HS-5 (cell line): Measurements from ENCODE around the gene PRSS53.
"Not testable (repeated sequence)": the region's sequence is repeated elsewhere in the genome, so short reads cannot be mapped to it uniquely, and the experiment has no call there.

ENCODE experiments used
- DNase-seq: peaks from one replicate; pipeline ENCODE4 v3.0.0-alpha.2; 2012; ENCODE audit warnings: low read depth

The PRSS53 gene

DNA sequence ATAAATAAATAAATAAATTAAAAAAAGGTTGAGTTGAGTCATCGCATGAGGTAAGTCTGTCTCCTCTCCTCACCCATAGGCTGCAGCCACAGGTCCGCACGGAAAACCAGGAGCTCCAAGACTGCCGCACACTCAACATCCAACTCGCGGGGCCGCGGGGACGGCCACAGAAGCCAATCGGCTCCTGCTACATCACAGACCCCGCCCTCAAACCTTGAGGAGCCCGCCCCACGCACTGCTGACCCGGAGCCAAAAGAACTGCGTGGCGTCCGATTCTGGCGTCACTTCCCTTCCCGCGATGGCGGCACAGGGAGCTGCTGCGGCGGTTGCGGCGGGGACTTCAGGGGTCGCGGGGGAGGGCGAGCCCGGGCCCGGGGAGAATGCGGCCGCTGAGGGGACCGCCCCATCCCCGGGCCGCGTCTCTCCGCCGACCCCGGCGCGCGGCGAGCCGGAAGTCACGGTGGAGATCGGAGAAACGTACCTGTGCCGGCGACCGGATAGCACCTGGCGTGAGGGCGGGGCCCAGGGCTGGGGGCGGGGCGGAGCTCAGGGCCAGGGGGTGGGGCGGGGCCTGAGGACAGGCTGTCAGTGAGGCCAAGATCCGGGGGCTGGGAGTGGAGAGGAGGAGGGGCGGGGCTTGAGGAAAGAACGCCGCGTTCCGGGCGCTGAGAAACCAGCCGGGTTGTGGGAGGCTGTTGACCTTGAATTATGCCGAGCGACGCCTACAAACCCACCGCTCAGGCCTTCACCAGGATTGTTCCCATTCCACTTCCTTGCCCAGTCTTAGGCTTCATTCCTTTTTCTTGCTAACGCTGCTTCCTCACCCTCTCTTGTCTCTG lies 28.9 kb upstream of the PRSS53 start, which contains the start of gene KAT8:
Gene KAT8 (plus strand): TSS at position 281 of the 839 bp plus-strand sequence. CDS start 18 bp downstream, at position 299.
- DNase-seq, result peak; percentile 87

DNA sequence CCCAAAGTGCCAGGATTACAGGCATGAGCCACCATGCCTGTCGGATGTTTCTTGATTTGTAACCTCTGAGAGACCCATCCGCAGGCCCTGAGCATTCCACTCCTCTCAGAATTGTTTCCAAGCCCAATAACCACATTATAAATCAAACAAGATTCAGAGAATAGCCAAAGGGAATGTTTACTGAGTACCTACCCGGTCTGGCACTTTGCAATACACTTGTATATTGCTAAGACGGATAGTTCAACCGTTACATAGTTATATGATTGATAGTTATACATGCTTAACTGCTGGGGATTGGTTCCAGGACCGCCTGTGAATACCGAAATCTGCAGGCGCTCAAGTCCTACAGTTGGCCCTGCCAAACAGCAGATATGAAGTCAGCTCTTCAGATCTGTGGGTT lies 25.7 kb upstream of the PRSS53 start:
- DNase-seq, result no peak

DNA sequence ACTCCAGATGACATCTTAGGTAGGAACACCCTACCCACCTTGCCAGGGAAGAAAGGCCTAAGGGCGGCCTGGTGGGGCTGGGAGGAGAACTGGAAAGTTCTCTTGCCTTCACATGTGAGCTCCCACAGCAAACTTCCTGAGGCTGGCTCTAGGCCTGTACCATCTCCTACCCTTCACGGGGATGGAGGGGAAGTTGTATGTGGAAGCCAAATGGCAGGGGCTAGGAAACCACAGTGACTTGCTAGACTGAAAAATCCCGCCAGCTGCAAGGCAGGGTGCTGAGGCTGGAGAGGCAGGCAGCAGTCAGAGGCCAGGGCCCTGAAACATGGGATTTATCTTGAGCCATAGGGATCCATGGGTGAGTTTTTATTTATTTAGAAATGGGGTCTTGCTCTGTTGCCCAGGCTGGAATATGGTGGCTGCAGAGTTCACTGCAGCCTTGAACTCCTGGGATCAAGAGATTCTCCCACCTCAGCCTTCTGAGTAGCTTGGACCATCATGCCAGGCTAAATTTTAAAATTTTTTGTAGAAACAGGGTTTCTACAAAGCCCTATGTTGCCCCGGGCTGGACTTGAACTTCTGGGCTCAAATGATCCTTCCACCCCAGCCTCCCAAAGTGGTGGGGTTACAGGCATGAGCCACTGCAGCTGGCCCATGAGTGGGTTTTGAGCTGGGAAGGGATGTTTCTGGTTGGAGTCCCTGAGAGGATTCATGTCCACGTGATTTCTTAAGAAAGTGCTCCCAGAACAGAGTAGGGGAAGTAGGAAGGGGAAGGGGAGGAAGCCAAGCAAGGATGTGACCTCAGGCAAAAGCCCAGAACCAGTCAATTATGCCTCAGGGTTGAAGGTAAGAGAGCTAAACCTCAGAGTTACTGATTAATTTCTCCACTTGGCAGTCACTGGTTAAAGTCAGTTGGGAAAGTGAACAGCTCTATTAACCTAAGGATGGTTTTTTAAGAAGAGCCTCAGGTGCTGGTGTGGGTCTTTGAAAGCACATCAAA lies 24.7 kb upstream of the PRSS53 start:
- DNase-seq, result no peak

DNA sequence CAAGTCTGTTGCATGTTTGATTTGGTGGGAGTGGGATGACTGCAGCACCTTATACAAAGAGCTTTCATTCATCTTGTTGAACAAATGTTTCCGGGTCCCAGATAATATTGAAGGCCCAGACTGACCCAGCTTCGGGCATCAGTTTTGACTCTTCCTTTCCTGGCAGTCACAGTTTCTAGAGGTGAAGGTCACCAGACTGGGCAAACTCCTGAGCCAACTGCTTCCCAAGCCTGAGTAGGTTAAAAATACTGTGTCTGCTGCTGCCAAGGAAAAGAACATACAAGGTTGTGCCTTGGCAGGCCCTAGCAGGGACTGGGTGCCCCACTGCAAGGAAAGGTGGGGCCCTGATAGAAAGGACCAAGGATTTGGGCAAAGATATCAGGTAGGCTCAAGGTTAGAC lies 24.0 kb upstream of the PRSS53 start:
- no peak for DNase-seq

DNA sequence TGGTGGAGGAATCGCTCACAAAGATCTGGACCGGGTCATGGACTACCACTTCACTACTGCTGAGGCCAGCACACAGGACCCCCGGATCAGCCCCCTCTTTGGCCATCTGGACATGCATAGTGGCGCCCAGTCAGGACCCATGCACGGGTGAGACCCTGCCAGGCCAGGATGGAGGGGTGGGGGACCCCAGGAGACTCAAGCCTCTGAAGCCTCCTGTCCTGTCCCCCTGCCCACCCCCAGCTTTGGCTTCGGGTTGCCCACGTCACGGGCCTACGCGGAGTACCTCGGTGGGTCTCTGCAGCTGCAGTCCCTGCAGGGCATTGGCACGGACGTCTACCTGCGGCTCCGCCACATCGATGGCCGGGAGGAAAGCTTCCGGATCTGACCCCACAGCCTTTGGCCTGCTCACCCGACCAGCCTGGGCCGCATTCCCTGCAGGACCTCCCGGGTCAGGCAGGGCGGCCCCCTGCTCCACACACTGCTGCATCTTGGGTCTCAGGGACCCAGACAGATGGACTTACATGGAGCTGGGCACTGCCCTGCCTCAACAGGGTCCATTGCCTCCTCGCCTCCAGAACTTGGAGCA lies 23.2 kb upstream of the PRSS53 start:
- DNase-seq, result no peak

DNA sequence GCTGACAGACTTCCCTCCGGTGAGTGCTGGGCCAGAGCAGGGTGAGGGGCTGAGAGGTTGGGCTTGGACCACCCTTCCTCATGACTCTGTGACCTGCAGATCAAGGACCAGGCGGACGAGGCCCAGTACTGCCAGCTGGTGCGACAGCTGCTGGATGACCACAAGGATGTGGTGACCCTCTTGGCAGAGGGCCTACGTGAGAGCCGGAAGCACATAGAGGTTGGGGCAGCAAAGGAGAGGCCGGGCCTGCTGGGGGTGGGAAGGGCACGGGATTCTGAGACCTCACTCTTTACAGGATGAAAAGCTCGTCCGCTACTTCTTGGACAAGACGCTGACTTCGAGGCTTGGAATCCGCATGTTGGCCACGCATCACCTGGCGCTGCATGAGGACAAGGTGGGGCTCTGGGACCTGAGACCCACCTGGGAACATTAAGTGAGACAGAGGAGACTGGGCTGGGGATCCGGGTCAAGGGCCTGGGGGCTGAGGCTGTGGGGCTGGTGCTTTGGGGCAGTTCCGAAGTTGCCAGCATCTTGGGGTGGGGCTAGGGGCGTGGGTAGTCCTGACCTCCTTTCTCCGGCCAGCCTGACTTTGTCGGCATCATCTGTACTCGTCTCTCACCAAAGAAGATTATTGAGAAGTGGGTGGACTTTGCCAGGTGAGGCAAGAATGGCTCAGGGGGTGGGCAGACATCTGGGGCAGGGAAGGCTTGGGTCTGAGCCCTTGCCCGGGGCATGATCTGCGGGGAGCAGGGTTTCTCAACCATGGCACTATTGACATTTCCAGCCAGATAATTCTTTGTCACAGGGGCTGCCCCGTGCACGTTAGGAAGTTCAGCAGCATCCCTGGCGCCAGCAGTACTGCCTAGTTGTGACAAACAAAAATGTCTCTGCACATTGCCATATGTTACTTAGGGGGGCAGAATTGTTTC lies 21.6 kb upstream of the PRSS53 start:
- no peak for DNase-seq

DNA sequence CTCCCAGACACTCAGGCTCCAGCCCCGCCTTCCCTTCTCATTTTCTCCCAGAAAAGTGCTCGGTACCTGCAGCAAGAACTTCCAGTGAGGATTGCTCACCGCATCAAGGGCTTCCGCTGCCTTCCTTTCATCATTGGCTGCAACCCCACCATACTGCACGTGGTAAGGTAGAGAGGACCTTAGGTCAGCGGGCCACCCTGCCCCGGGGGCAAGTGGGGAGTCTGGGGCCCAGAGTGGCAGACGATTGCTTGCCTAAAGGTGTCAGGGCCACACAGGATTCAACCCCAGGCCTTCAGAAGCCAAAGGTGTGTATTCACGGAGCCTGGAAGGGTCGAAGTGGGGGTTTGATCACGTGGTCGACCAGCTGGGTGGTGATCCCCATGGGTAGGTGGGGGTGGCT lies 20.9 kb upstream of the PRSS53 start:
- DNase-seq, result no peak

DNA sequence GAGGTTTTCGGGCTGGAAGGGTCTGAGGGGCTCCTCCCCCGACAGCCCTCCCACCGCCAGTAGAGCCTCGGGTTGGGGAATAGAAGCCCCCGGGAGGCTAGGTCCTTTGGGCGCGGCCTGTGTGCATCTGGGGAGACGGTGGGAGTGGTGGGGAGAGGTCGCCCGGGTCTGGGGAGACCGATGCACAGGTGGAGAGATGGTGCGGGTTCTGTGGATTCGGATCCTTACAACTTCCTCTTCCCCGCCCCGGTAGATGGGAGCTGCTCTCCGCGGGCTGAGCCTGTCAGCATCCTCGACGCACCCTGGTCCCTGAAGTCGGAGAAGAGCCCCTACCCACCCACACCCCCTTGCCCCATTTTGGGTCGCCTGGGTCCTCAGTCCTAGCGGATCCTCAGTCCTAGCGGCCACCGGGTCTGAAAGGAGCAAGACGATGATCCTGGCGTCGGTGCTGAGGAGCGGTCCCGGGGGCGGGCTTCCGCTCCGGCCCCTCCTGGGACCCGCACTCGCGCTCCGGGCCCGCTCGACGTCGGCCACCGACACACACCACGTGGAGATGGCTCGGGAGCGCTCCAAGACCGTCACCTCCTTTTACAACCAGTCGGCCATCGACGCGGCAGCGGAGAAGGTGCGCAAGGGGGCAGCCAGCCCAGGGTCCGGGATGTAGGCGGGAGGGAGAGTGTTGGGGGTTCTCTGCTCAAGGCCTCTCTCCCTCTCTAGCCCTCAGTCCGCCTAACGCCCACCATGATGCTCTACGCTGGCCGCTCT lies 20.2 kb upstream of the PRSS53 start:
- DNase-seq, result no peak

DNA sequence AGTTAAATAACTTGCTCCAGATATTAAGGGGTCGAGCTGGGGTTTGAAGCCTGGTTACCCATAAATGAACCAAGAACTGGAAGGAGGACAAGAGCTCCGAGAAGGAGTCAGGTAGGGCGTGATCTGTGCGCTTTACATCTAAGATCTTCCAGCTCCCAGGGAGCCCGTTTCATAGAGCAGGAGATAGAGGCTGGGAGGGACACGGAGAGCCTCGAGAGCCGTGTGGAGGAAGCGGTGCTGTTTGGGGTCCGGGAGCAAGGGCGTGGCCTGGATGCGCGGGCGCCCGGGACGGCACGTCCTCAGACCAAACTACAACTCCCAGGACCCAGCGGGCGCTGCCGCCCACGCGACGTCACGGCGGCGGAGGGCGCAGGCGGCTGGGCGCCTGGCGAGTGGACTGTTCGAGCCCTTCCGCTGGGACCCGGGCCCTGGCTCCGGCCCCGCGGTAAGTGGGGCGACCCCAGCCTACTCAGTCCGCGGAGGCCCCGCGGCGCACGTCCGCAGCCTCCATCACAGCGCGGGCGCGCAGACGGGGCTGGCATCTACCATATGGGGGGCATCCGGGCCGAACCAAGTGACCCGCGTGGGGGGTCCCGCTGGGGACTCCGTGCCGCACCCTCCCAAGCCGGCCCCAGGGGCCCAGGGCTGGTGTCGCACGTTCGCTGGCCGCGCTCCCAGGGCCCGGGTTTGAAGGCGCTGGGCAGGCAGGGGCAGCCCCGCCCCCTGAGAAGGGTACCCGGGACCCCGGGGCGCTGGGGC lies 19.5 kb upstream of the PRSS53 start, which contains the start of gene BCKDK:
Gene BCKDK (plus strand): TSS at position 352 of the 759 bp plus-strand sequence. CDS start 838 bp downstream, outside the sequence.
- DNase-seq, result peak; percentile 50

DNA sequence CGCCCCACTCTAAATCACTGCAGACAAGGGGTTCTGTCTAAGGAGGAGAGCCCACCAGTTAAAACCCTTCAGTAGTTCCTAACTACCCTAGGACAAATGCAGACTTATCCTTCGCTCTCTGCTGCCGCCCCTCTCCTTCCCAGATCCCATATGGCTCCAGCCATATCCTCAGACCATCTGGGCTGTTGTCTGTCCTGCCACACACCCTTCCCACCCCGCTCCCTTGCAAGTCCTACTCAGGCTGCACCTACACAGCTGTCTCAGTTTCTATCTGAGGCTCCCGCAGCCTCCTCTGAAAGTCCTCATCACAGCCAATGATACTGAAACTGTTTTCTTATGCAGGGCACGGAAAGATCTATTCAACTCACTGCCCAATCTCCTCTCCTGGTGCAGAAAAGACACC lies 18.7 kb upstream of the PRSS53 start:
- DNase-seq, result no peak

DNA sequence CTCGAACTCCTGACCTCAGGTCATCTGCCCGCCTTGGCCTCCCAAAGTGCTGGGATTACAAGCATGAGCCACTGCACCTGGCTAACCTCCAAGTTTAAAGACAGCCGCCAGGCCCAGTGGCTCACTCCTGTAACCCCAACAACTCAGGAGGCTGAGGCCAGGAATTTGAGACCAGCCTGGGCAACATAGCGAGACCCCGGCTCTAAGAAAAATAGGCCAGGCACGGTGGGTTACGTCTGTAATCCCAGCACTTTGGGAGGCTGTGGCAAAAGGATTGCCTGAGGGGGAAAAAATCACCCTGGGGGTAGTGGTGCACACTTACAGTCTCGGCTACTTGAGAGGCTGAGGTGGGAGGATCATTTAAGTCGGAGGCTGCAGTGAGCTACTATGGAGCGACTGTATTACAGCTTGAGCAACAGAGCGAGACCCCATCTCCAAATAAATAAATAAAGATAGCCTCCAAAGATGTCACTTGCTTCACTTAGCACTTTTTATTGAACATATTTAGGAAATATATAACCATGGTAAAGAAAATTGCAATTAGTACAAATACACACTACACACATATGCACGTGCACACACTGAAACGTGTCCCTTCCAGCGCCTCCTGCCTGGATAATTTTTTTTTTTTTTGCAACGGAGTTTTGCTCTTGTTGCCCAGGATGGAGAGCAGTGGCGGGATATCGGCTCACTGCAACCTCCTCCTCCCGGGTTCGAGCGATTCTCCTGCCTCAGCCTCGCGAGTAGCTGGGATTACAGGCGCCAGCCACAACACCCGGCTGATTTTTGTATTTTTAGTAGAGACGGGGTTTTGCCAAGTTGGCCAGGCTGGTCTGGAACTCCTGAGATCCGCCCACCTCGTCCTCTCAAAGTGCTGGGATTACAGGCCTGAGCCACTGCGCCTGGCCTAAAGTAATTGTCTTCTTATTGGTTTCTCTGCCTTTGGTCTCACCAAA lies 18.0 kb upstream of the PRSS53 start:
- no peak for DNase-seq

DNA sequence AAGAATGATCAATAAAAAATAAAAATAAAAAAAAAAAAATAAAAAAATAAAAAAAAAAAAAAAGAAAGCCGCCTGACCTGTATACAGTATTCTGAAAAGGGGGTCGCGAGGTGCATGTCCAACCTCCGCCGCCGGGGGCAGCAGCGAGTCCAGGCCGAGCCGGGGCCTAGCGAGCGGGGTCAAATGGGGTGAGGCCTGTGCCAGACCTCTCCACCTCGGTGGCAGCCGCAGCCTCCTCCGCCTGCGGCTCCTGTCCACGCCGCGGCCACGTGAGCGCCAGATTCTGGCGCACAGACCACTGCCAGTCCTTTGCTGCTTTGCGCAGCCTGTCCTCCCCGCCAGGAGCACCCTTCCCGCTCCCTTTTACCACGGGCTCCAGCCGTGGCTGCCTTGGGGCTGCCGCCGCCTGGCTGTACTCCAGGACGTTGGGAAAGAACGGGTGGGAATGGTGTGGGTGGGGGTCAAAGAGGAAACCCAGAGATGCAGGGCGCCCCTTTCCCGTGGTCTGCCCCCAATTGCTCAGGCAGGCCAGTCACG lies 17.0 kb upstream of the PRSS53 start:
- DNase-seq, result no peak

DNA sequence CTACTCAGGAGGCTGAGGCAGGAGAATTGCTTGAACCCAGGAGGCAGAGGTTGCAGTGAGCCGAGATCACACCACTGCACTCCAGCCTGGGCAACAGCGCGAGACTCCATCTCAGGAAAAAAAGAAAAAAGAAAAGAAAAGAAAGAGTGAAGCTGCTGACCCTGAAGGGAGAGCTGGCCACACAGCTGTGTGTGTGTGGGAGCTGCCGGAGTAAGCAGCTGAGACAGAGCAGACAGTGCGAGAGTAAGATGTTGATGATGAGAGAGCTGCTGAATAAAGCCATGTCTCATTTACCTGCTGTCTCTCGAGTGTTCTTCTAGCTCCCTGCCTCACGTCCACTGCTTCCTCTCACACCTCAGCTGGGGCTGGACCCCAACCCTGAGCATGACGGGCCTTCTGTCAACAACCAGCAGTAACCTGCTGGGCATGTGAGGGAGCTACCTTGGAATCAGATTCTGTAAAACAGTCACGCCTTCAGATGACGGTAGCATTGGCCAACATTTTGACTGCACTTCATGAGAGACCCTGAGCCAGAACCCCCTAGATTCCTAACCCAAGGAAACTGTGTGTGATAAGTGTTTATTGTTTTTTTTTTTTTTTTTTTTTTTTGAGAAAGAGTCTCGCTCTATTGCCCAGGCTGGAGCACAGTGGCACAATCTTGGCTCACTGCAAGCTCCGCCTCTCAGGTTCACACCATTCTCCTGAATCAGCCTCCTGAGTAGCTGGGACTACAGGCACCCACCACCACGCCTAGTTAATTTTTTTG lies 12.3 kb upstream of the PRSS53 start:
- not testable (repeated sequence) for DNase-seq

DNA sequence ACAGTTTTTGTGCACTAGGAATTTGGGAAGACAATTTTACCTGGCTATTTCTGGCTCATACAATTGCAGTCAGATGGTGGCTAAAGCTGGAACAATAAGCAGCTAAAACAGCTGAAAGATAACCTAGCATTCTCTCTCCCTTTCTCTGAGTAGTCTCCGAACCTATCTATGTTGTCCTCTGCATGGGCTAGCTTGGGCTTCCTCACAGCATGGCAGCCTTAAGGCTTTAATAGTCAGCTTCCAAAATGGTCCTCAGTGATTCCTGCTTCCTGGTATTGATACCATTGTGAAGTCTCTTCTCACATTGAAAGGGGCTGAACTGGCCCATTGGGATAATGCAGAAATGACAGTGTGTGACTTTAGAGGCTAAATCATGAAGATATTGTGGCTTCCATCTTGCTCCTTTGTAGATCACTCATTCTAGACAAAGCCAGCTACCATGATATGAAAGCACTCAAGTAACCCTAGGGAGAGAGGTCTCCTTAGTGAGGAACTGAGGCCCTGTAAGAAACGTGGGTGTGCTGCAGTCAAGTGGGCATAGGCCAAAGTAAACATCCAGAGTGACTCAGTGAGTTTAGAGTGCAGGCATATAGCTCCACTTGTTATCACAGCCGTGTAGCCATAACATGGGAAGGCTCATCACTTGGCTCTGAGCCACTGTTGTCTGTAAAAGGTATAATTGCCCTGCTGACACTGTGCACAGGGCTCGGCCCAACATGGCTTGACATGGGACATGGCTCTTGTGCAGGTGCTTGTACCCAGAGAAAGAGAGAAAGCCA lies 11.3 kb upstream of the PRSS53 start:
- DNase-seq, result no peak

DNA sequence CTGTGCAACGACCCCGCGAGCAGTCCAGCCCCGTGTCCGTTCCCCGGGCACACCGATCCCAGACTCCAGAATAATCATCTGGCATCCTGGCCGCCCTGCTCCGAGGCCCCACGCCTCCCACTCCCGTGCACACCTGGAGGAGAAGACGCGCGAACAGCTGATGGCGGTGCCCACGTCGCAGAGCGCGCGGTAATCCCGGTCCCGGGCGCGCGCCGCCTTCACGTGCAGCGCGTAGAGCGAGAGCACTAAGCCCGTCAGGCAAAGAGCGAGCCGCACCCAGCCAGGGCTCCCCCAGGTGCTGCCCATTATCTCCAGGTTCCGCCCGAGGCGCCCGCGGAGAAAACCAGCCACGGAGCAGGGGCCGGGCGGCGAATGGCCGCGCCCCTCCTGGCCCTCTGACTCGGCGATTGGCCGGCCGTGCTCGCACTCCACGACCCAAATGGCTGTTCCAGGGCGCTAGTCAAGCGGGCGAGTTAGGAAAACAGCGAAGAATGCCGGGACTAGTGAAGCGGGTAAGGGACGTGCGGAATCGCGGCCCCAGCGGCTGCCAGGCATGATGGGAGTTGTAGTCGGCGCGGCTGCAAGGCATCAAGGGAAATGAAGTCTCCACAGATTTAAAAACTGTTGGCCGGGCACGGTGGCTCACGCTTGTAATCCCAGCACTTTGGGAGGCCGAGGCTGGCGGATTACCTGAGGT lies 5.8 kb upstream of the PRSS53 start, which contains the start of gene VKORC1:
Gene VKORC1 (minus strand): TSS at position 374 of the 697 bp plus-strand sequence. CDS start 68 bp downstream, at position 306.
- DNase-seq, result peak; percentile 96

DNA sequence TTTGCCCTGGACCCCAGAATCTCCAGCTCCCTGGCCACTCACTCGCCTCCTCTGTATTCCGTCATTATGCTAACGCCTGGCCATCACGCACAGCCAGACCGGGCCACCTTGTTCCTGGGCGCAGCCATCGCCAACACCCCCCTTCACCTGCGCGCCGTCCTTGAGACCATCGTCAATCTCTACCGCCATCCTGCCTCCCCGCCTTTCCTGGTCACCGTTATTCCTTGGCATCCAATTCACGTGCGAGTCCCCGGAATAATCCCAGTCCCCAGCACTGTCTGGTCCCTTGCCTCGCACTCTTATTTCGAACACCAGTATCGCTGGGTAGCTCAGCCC lies 5.3 kb upstream of the PRSS53 start:
- no peak for DNase-seq
